Measurements from ENCODE around the gene CLCN1.

Gene CLCN1

GRCh38 chr7:143329471-143330170, 13.7 kb downstream of the CLCN1 start:
- in situ Hi-C loops (cut with HindIII; ENCODE audit: low sequenced_read_pairs): no loop called here

- in situ Hi-C loops (cut with HindIII; ENCODE audit: low sequenced_read_pairs): no loop called here
Observed at GRCh38 chr7:143331179-143331801, 15.4 kb downstream of the CLCN1 start.

GRCh38 chr7:143334244-143334643, 18.3 kb downstream of the CLCN1 start:
- in situ Hi-C loops (cut with HindIII; ENCODE audit: low sequenced_read_pairs): no loop called here

GRCh38 chr7:143337216-143337615, 21.3 kb downstream of the CLCN1 start:
- in situ Hi-C loops (cut with HindIII; ENCODE audit: low sequenced_read_pairs): no loop called here

- in situ Hi-C loops (cut with HindIII; ENCODE audit: low sequenced_read_pairs): no loop called here
Observed at GRCh38 chr7:143341842-143342241, 25.9 kb downstream of the CLCN1 start.

- in situ Hi-C loops (cut with HindIII; ENCODE audit: low sequenced_read_pairs): no loop called here
Observed at GRCh38 chr7:143343596-143343995, 27.7 kb downstream of the CLCN1 start.

- in situ Hi-C loops (cut with HindIII; ENCODE audit: low sequenced_read_pairs): no loop called here
Observed at GRCh38 chr7:143345428-143345900, 29.6 kb downstream of the CLCN1 start.

- in situ Hi-C loops (cut with HindIII; ENCODE audit: low sequenced_read_pairs): no loop called here
Observed at GRCh38 chr7:143346018-143346417, 30.1 kb downstream of the CLCN1 start.

- in situ Hi-C loops (cut with HindIII; ENCODE audit: low sequenced_read_pairs): no loop called here
Observed at GRCh38 chr7:143347950-143348349, 32.0 kb downstream of the CLCN1 start.

- in situ Hi-C loops (cut with HindIII; ENCODE audit: low sequenced_read_pairs): no loop called here
Observed at GRCh38 chr7:143351060-143351459, 35.1 kb downstream of the CLCN1 start.

- in situ Hi-C loops (cut with HindIII; ENCODE audit: low sequenced_read_pairs): no loop called here
Observed at GRCh38 chr7:143351574-143351973, 35.7 kb downstream of the CLCN1 start.

- in situ Hi-C loops (cut with HindIII; ENCODE audit: low sequenced_read_pairs): no loop called here
Observed at GRCh38 chr7:143352531-143353002, 36.7 kb downstream of the CLCN1 start.

- in situ Hi-C loops (cut with HindIII; ENCODE audit: low sequenced_read_pairs): no loop called here
Observed at GRCh38 chr7:143354376-143354775, 38.5 kb downstream of the CLCN1 start.

- in situ Hi-C loops (cut with HindIII; ENCODE audit: low sequenced_read_pairs): loop anchor here (5.0 kb wide), 1 partner anchor 62 kb away; no protein-coding TSS in a partner anchor
Observed at GRCh38 chr7:143354965-143355364, 39.1 kb downstream of the CLCN1 start.

GRCh38 chr7:143355450-143356385, 39.8 kb downstream of the CLCN1 start:
- in situ Hi-C loops (cut with HindIII; ENCODE audit: low sequenced_read_pairs): loop anchor here (5.0 kb wide), 1 partner anchor 62 kb away; no protein-coding TSS in a partner anchor

GRCh38 chr7:143356414-143357050, 40.6 kb downstream of the CLCN1 start:
- in situ Hi-C loops (cut with HindIII; ENCODE audit: low sequenced_read_pairs): loop anchor here (5.0 kb wide), 1 partner anchor 61 kb away; no protein-coding TSS in a partner anchor

- in situ Hi-C loops (cut with HindIII; ENCODE audit: low sequenced_read_pairs): loop anchor here (5.0 kb wide), 1 partner anchor 59 kb away; no protein-coding TSS in a partner anchor
Observed at GRCh38 chr7:143358626-143359025, 42.7 kb downstream of the CLCN1 start.

GRCh38 chr7:143359771-143360353, 44.0 kb downstream of the CLCN1 start:
- in situ Hi-C loops (cut with HindIII; ENCODE audit: low sequenced_read_pairs): loop anchor here (5.0 kb wide), 1 partner anchor 57 kb away; no protein-coding TSS in a partner anchor

GRCh38 chr7:143360788-143361551, 45.1 kb downstream of the CLCN1 start:
- in situ Hi-C loops (cut with HindIII; ENCODE audit: low sequenced_read_pairs): no loop called here
